ENCODE data around the gene ACAP2.

Gene ACAP2

GRCh38 chr3:195266428-195266827 lies 176.4 kb downstream of the ACAP2 start:
- FAIRE-seq: no peak

GRCh38 chr3:195265363-195265976 lies 177.3 kb downstream of the ACAP2 start:
- FAIRE-seq (no peak), DNase-seq (ENCODE audit: insufficient read length, low spot score) (no peak)
- TF ChIP-seq POLR2A (IDR thresholded peaks at IDR 0.05; ENCODE audit: low read depth, low read length) (no peak), POU2F2 (IDR thresholded peaks at IDR 0.05; ENCODE audit: low read depth, low read length) (no peak), SPI1 (IDR thresholded peaks at IDR 0.05; ENCODE audit: low read depth, low read length) (no peak), PAX5 (IDR thresholded peaks at IDR 0.05; ENCODE audit: insufficient read depth, low read length, severe bottlenecking) (no peak), TAF1 (IDR thresholded peaks at IDR 0.05; ENCODE audit: low read depth, low read length) (no peak), POLR2AphosphoS5 (IDR thresholded peaks at IDR 0.05; ENCODE audit: low read depth, low read length) (no peak)

More at GRCh38 chr3:195266428-195266827, 176.4 kb downstream of the ACAP2 start:
- TF ChIP-seq TAF1 (IDR thresholded peaks at IDR 0.05; ENCODE audit: low read depth, low read length) (no peak), SPI1 (IDR thresholded peaks at IDR 0.05; ENCODE audit: low read depth, low read length) (no peak), POLR2A (IDR thresholded peaks at IDR 0.05; ENCODE audit: low read depth, low read length) (no peak), POU2F2 (IDR thresholded peaks at IDR 0.05; ENCODE audit: low read depth, low read length) (no peak), PAX5 (IDR thresholded peaks at IDR 0.05; ENCODE audit: insufficient read depth, low read length, severe bottlenecking) (no peak), POLR2AphosphoS5 (IDR thresholded peaks at IDR 0.05; ENCODE audit: low read depth, low read length) (no peak)
- no peak for DNase-seq (ENCODE audit: insufficient read length, low spot score)

GRCh38 chr3:195263925-195264600 lies 178.8 kb downstream of the ACAP2 start:
- TF ChIP-seq POLR2AphosphoS5 (IDR thresholded peaks at IDR 0.05; ENCODE audit: low read depth, low read length): no peak
- TF ChIP-seq SPI1 (IDR thresholded peaks at IDR 0.05; ENCODE audit: low read depth, low read length): peak; percentile 20; the same call in 1 of the 2 replicates
- DNase-seq (ENCODE audit: insufficient read length, low spot score) (no peak), FAIRE-seq (no peak)

GRCh38 chr3:195263193-195263924 lies 179.5 kb downstream of the ACAP2 start:
- DNase-seq (ENCODE audit: insufficient read length, low spot score): no peak
- TF ChIP-seq TAF1 (IDR thresholded peaks at IDR 0.05; ENCODE audit: low read depth, low read length) (no peak), SPI1 (IDR thresholded peaks at IDR 0.05; ENCODE audit: low read depth, low read length) (no peak), PAX5 (IDR thresholded peaks at IDR 0.05; ENCODE audit: insufficient read depth, low read length, severe bottlenecking) (no peak), POU2F2 (IDR thresholded peaks at IDR 0.05; ENCODE audit: low read depth, low read length) (no peak), POLR2AphosphoS5 (IDR thresholded peaks at IDR 0.05; ENCODE audit: low read depth, low read length) (no peak), POLR2A (IDR thresholded peaks at IDR 0.05; ENCODE audit: low read depth, low read length) (no peak)
- FAIRE-seq: no peak

- no peak for DNase-seq (ENCODE audit: insufficient read length, low spot score)
- FAIRE-seq: no peak
- no peak for TF ChIP-seq SPI1 (IDR thresholded peaks at IDR 0.05; ENCODE audit: low read depth, low read length)
- TF ChIP-seq POLR2AphosphoS5 (IDR thresholded peaks at IDR 0.05; ENCODE audit: low read depth, low read length): no peak
- no peak for TF ChIP-seq TAF1 (IDR thresholded peaks at IDR 0.05; ENCODE audit: low read depth, low read length)
- TF ChIP-seq POLR2A (IDR thresholded peaks at IDR 0.05; ENCODE audit: low read depth, low read length): no peak
- TF ChIP-seq POU2F2 (IDR thresholded peaks at IDR 0.05; ENCODE audit: low read depth, low read length): no peak
- TF ChIP-seq PAX5 (IDR thresholded peaks at IDR 0.05; ENCODE audit: insufficient read depth, low read length, severe bottlenecking): no peak
Measured at GRCh38 chr3:195261925-195262324, 180.9 kb downstream of the ACAP2 start.

- TF ChIP-seq POU2F2 (IDR thresholded peaks at IDR 0.05; ENCODE audit: low read depth, low read length) (0 out of 2 replicates have a peak, but pooled peaks have one; percentile 8), POLR2A (IDR thresholded peaks at IDR 0.05; ENCODE audit: low read depth, low read length) (no peak)
- DNase-seq (ENCODE audit: insufficient read length, low spot score) (peak; percentile 37), FAIRE-seq (no peak)
Measured at GRCh38 chr3:195260280-195260905, 182.4 kb downstream of the ACAP2 start.

GRCh38 chr3:195259475-195260279 lies 183.1 kb downstream of the ACAP2 start:
- peak; percentile 97 for DNase-seq (ENCODE audit: insufficient read length, low spot score)
- peak; percentile 86 for FAIRE-seq
- TF ChIP-seq POLR2A (IDR thresholded peaks at IDR 0.05; ENCODE audit: low read depth, low read length) (peak; percentile 59), PAX5 (IDR thresholded peaks at IDR 0.05; ENCODE audit: insufficient read depth, low read length, severe bottlenecking) (peak; percentile 12), POLR2AphosphoS5 (IDR thresholded peaks at IDR 0.05; ENCODE audit: low read depth, low read length) (peak; percentile 45), SPI1 (IDR thresholded peaks at IDR 0.05; ENCODE audit: low read depth, low read length) (no peak; the same call in 1 of the 2 replicates), TAF1 (IDR thresholded peaks at IDR 0.05; ENCODE audit: low read depth, low read length) (peak; percentile 52; the same call in 1 of the 2 replicates), POU2F2 (IDR thresholded peaks at IDR 0.05; ENCODE audit: low read depth, low read length) (peak; percentile 33; the same call in 1 of the 2 replicates)

- no peak for TF ChIP-seq PAX5 (IDR thresholded peaks at IDR 0.05; ENCODE audit: insufficient read depth, low read length, severe bottlenecking)
- TF ChIP-seq POLR2AphosphoS5 (IDR thresholded peaks at IDR 0.05; ENCODE audit: low read depth, low read length): no peak; the same call in 1 of the 2 replicates
- no peak for TF ChIP-seq SPI1 (IDR thresholded peaks at IDR 0.05; ENCODE audit: low read depth, low read length)
- no peak for TF ChIP-seq POU2F2 (IDR thresholded peaks at IDR 0.05; ENCODE audit: low read depth, low read length)
- TF ChIP-seq TAF1 (IDR thresholded peaks at IDR 0.05; ENCODE audit: low read depth, low read length): 0 out of 2 replicates have a peak, but pooled peaks have one; percentile 1
- no peak for TF ChIP-seq POLR2A (IDR thresholded peaks at IDR 0.05; ENCODE audit: low read depth, low read length)
- FAIRE-seq: no peak
- no peak for DNase-seq (ENCODE audit: insufficient read length, low spot score)
Measured at GRCh38 chr3:195259154-195259474, 183.7 kb downstream of the ACAP2 start.

All from GM12891 (cell line).